ENCODE data around the gene DYNC1LI1.

GRCh38 chr3:32552013-32552412, 18.6 kb downstream of the DYNC1LI1 start:
- TF ChIP-seq CTCF (IDR thresholded peaks at IDR 0.05): no peak
- TF ChIP-seq POLR2A (IDR thresholded peaks at IDR 0.05): no peak

All from Peyer's patch (tissue), 4 donors.